H9 (cell line): ENCODE measurements around the gene SPA17. TPM values are rescaled to one million over a fixed set of nuclear protein-coding genes. Genes with fewer than 3 reads are reported as not detected.

Source experiments
- DNase-seq: peaks from one replicate; pipeline ENCODE4 v3.0.0-alpha.2; 2017
- H2AFZ ChIP-seq: one replicate; pipeline ENCODE4 v1.6.1; 2013; ENCODE audit warnings: mild to moderate bottlenecking, low read length, control low read depth, moderate library complexity
- H2AK5ac ChIP-seq: 2 replicates; pipeline ENCODE4 v1.6.1; 2013; ENCODE audit warnings: low read length, control low read depth, mixed read lengths; ENCODE audit not compliant: insufficient read length
- H2BK120ac ChIP-seq: one replicate; pipeline ENCODE4 v1.6.1; 2013; ENCODE audit warnings: low read depth, mild to moderate bottlenecking, low read length, control low read depth, inconsistent platforms; ENCODE audit not compliant: poor library complexity, severe bottlenecking
- H2BK12ac ChIP-seq: 2 replicates; pipeline ENCODE4 v1.6.1; 2013; ENCODE audit warnings: low read length, control low read depth, mixed read lengths, low read depth; ENCODE audit not compliant: insufficient read length
- H2BK15ac ChIP-seq: 2 replicates; pipeline ENCODE4 v1.6.1; 2013; ENCODE audit warnings: low read depth, low read length, control low read depth
- H2BK20ac ChIP-seq: one replicate; pipeline ENCODE4 v1.6.1; 2013; ENCODE audit warnings: low read depth, mild to moderate bottlenecking, low read length, control low read depth, inconsistent platforms; ENCODE audit not compliant: poor library complexity, severe bottlenecking
- H2BK5ac ChIP-seq: 2 replicates; pipeline ENCODE4 v1.6.1; 2013; ENCODE audit warnings: low read length, control low read depth, mixed read lengths; ENCODE audit not compliant: insufficient read length
- H3K14ac ChIP-seq: 2 replicates; pipeline ENCODE4 v1.6.1; 2013; ENCODE audit warnings: low read length, control low read depth; ENCODE audit not compliant: insufficient read depth
- H3K18ac ChIP-seq: 2 replicates; pipeline ENCODE4 v1.6.1; 2013; ENCODE audit warnings: low read depth, mild to moderate bottlenecking, mixed read lengths, low read length, control low read depth; ENCODE audit not compliant: insufficient read length
- H3K23ac ChIP-seq: 2 replicates; pipeline ENCODE4 v1.6.1; 2013; ENCODE audit warnings: low read length, control low read depth, mixed read lengths, low read depth; ENCODE audit not compliant: insufficient read length
- H3K23me2 ChIP-seq: 2 replicates; pipeline ENCODE4 v1.6.1; 2013; ENCODE audit warnings: low read depth, mild to moderate bottlenecking, mixed read lengths, low read length, control low read depth; ENCODE audit not compliant: insufficient read length, poor library complexity, severe bottlenecking
- H3K27ac ChIP-seq: 2 replicates; pipeline ENCODE4 v1.5.1; 2013; ENCODE audit warnings: low read length, control low read depth, mixed read lengths, low read depth; ENCODE audit not compliant: insufficient read length
- H3K27me3 ChIP-seq: 2 replicates; pipeline ENCODE4 v1.6.1; 2013; ENCODE audit warnings: low read length, control low read depth, inconsistent platforms; ENCODE audit not compliant: insufficient read depth
- H3K4ac ChIP-seq: 2 replicates; pipeline ENCODE4 v1.6.1; 2013; ENCODE audit warnings: low read depth, mild to moderate bottlenecking, control low read depth, inconsistent platforms, low read length, moderate library complexity
- H3K4me1 ChIP-seq: 2 replicates; pipeline ENCODE4 v1.6.1; 2013; ENCODE audit warnings: low read length, control low read depth, inconsistent platforms; ENCODE audit not compliant: insufficient read depth
- H3K4me2 ChIP-seq: 2 replicates; pipeline ENCODE4 v1.6.1; 2013; ENCODE audit warnings: low read length, control low read depth, mixed read lengths; ENCODE audit not compliant: insufficient read length, insufficient read depth
- H3K56ac ChIP-seq: 2 replicates; pipeline ENCODE4 v1.6.1; 2013; ENCODE audit warnings: low read depth, mild to moderate bottlenecking, mixed read lengths, low read length, control low read depth; ENCODE audit not compliant: insufficient read length
- H3K79me1 ChIP-seq: 2 replicates; pipeline ENCODE4 v1.6.1; 2013; ENCODE audit warnings: low read depth, mild to moderate bottlenecking, moderate library complexity, low read length, control low read depth, inconsistent platforms; ENCODE audit not compliant: insufficient read depth, poor library complexity, severe bottlenecking
- H3K79me2 ChIP-seq: 2 replicates; pipeline ENCODE4 v1.6.1; 2013; ENCODE audit warnings: low read length, control low read depth, inconsistent platforms; ENCODE audit not compliant: insufficient read depth
- H3K9ac ChIP-seq: 2 replicates; pipeline ENCODE4 v1.6.1; 2013; ENCODE audit warnings: low read length, control low read depth, mixed read lengths; ENCODE audit not compliant: insufficient read length; ENCODE audit errors: extremely low read depth
- H3K9me3 ChIP-seq: one replicate; pipeline ENCODE4 v1.6.1; 2013; ENCODE audit warnings: low read depth, low read length, inconsistent platforms; ENCODE audit not compliant: control insufficient read depth
- H3T11ph ChIP-seq: one replicate; pipeline ENCODE4 v1.6.1; 2013; ENCODE audit warnings: mild to moderate bottlenecking, low read length, control low read depth, inconsistent platforms
- H4K20me1 ChIP-seq: one replicate; pipeline ENCODE4 v1.6.1; 2013; ENCODE audit not compliant: control insufficient read depth, insufficient read length, insufficient read depth
- H4K5ac ChIP-seq: 2 replicates; pipeline ENCODE4 v1.6.1; 2013; ENCODE audit warnings: low read depth, mild to moderate bottlenecking, mixed read lengths, low read length, control low read depth; ENCODE audit not compliant: insufficient read length
- H4K8ac ChIP-seq: replicated peaks from 2 replicates; pipeline ENCODE4 v1.6.1; 2013; ENCODE audit warnings: low read length, control low read depth, mixed read lengths, low read depth; ENCODE audit not compliant: insufficient read length
- H4K91ac ChIP-seq: 2 replicates; pipeline ENCODE4 v1.6.1; 2013; ENCODE audit warnings: low read depth, mild to moderate bottlenecking, moderate library complexity, mixed read lengths, low read length, control low read depth; ENCODE audit not compliant: insufficient read length
- H3K27ac Mint-ChIP-seq, 3 experiments: 2 replicates in 2 of 3; 3 replicates in 1 of 3; pipeline ENCODE4 v1.8.0; 2020 to 2021; ENCODE audit warnings: mixed read lengths in 3 of 3, mild to moderate bottlenecking in 1 of 3, moderate library complexity in 1 of 3
- H3K27me3 Mint-ChIP-seq: 2 replicates; pipeline ENCODE4 v1.8.0; 2021; ENCODE audit warnings: low read depth, mild to moderate bottlenecking, moderate library complexity, mixed read lengths
- H3K36me3 Mint-ChIP-seq, 3 experiments: 2 replicates in 2 of 3; 3 replicates in 1 of 3; pipeline ENCODE4 v1.8.0; 2020 to 2021; ENCODE audit warnings: low read depth in 3 of 3, mixed read lengths in 3 of 3; ENCODE audit not compliant: insufficient read depth in 1 of 3
- H3K4me1 Mint-ChIP-seq, 2 experiments: 2 replicates each; pipeline ENCODE4 v1.8.0; 2020; ENCODE audit warnings: mixed read lengths in 2 of 2
- H3K4me3 Mint-ChIP-seq, 2 experiments: 2 replicates in 1 of 2; 3 replicates in 1 of 2; pipeline ENCODE4 v1.8.0; 2020 to 2021; ENCODE audit warnings: mild to moderate bottlenecking in 2 of 2, mixed read lengths in 2 of 2, moderate library complexity in 1 of 2
- H3K9me3 Mint-ChIP-seq, 2 experiments: 2 replicates in 1 of 2; 3 replicates in 1 of 2; pipeline ENCODE4 v1.8.0; 2020; ENCODE audit warnings: mild to moderate bottlenecking in 2 of 2, mixed read lengths in 2 of 2, moderate library complexity in 1 of 2
- WGBS: extraction: QIAGEN DNeasy Blood & Tissue Kit; methylation state at CpG from one replicate; pipeline ENCODE4 v1.1.7; 2013; ENCODE audit warnings: missing lambda C conversion rate, low lambda C conversion rate, mixed read lengths; ENCODE audit not compliant: insufficient read length; ENCODE audit errors: extremely low coverage; 5-methylcytosine and 5-hydroxymethylcytosine counted together
- long read RNA-seq: library from polyadenylated mRNA; unstranded; transcript quantifications from one replicate; pipeline ENCODE4 v2.0.0, GENCODE V29; 2020
- total RNA-seq: library from RNA; stranded (reverse); gene quantifications from 2 replicates; pipeline ENCODE4 v1.2.1, GENCODE V29; 2021
- TF ChIP-seq, protein P1 (sequence below): fragments of 200-600 bp; sonication (generic); conservative IDR thresholded peaks from 3 replicates; pipeline ENCODE4 v1.8.0; 2021; ENCODE audit warnings: antibody characterized with exemption, mild to moderate bottlenecking

SPA17 gene
- 6.9 and 7.2 TPM in 2 replicates for total RNA-seq
- long read RNA-seq, transcript SPA17-201 (5 exons, 853 nt) = major isoform, 8 of 11 reads
- long read RNA-seq, partial matches to known transcripts = 1 of 11 reads
- long read RNA-seq, other reads (novel, unspliced or antisense) = 2 of 11 reads

DNA sequence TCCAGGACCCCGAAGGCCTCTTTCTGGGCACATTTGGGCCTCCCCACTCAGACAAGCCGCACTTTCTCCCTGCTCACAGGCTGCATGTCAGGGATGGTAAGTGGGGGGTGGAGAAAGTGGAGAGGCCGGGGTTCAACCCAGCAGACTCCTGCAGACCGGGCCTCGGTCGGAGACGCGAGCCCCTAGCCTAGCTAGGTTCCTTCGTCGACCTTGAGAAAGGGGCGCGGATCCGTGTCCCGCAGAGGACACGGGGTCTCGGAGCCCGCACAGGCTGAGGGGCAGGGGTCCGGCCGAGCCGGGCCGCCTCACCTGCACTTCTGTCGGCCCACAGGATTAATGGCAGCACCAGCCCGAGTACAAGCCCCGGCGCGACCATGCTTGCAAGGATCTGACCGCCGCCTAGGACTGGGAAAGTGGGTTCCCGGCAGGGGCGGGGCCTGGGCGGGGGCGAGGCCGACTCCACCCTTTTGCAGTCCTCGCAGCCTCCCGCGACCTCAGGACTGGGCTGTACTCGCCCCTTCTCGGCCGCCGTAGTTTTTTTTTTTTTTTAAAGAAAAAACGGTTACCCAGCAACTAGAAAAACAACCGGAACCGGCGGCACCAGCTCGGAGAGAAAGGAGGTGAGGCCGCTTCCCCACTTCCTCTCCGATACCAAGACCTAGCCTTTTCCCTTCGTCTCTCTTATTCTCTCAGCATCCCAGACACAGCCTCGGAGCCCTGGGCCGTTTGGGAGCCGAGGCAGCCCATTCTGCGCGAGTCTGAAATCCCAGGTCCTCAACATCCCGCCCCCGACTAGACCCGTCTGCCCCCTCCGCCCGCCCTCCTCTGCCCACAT is at the start of gene SPA17, which contains the start of gene SIAE:
TSS of gene SPA17 (plus strand) at position 572 of the 835 bp plus-strand sequence. CDS start 1,361 bp downstream, outside the sequence.
TSS of gene SIAE (minus strand) at position 407 of the 835 bp plus-strand sequence. CDS start at position 376, 31 bp downstream.
- Histone ChIP-seq H3K9me3 (no peaks in the 10 kb centered on the region), H2AFZ (no peak within 1 kb of the TSS), H3K27me3 (peaks cover 6% of the 10 kb centered on the region)

More for the DNA sequence above, at the start of gene SPA17, which contains the start of gene SIAE:
- Histone ChIP-seq H4K8ac (no peak within 1 kb of the TSS), H2BK12ac (no peak within 1 kb of the TSS), H3K79me1 (no peaks in the 10 kb centered on the region), H2BK5ac (no peak within 1 kb of the TSS), H3K14ac (peak within 1 kb of the TSS; percentile 83), H2BK15ac (no peak within 1 kb of the TSS), H3K4me2 (peak within 1 kb of the TSS; percentile 57), H3T11ph (no peak within 1 kb of the TSS), H3K4me1 (no peaks in the 10 kb centered on the region), H3K4ac (no peak within 1 kb of the TSS), H3K27ac (no peak within 1 kb of the TSS), H2BK120ac (no peak within 1 kb of the TSS), H2AK5ac (no peak within 1 kb of the TSS), H3K56ac (no peak within 1 kb of the TSS), H2BK20ac (no peak within 1 kb of the TSS), H3K23ac (no peak within 1 kb of the TSS), H3K9ac (peak within 1 kb of the TSS; percentile 58), H3K23me2 (peaks cover 12% of the 10 kb centered on the region), H4K20me1 (no peaks in the 10 kb centered on the region), H4K5ac (no peak within 1 kb of the TSS), H3K79me2 (no peaks in the 10 kb centered on the region), H3K18ac (peak within 1 kb of the TSS; percentile 82), H4K91ac (no peak within 1 kb of the TSS)
- peak within 1 kb of the TSS; percentile 87 to 93 for H3K4me3 Mint-ChIP-seq
- no peaks in the 10 kb centered on the region for H3K9me3 Mint-ChIP-seq
- H3K27me3 Mint-ChIP-seq = peaks cover 13% of the 10 kb centered on the region
- DNase-seq = peak; percentile 97
- no peaks in the 10 kb centered on the region for H3K36me3 Mint-ChIP-seq
- H3K4me1 Mint-ChIP-seq = peaks cover 7 to 14% of the 10 kb centered on the region in 2 experiments
- WGBS = no CpG with 5 or more reads among the region's 58 CpGs
- TF ChIP-seq, protein P1, sequence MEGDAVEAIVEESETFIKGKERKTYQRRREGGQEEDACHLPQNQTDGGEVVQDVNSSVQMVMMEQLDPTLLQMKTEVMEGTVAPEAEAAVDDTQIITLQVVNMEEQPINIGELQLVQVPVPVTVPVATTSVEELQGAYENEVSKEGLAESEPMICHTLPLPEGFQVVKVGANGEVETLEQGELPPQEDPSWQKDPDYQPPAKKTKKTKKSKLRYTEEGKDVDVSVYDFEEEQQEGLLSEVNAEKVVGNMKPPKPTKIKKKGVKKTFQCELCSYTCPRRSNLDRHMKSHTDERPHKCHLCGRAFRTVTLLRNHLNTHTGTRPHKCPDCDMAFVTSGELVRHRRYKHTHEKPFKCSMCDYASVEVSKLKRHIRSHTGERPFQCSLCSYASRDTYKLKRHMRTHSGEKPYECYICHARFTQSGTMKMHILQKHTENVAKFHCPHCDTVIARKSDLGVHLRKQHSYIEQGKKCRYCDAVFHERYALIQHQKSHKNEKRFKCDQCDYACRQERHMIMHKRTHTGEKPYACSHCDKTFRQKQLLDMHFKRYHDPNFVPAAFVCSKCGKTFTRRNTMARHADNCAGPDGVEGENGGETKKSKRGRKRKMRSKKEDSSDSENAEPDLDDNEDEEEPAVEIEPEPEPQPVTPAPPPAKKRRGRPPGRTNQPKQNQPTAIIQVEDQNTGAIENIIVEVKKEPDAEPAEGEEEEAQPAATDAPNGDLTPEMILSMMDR = no peak
- peak within 1 kb of the TSS; percentile 78 to 97 (median 94); a peak in 6 of 7 replicates for H3K27ac Mint-ChIP-seq
